Caco-2 (cell line): ENCODE data around the gene DYNLT3. TPM values are rescaled to one million over a fixed set of nuclear protein-coding genes. Genes with fewer than 3 reads are reported as not detected.

Experiments used
- BruUV-seq: library from RNA; stranded (reverse); fragments of 400-500 nt; replicated peaks from 2 replicates; lab custom pipeline; 2021; lab: Mats Ljungman, UMichigan
- CTCF ChIA-PET: fragments of 300-600 bp; sonication (Branson Sonifier 250); formaldehyde crosslinking; loops from one replicate; lab custom pipeline; 2022; ENCODE audit warnings: antibody characterized with exemption; lab: Charles Lee
- POLR2A ChIA-PET: fragments of 300-600 bp; sonication (Branson Sonifier 250); formaldehyde crosslinking; loops from one replicate; lab custom pipeline; 2022; ENCODE audit warnings: antibody characterized with exemption; lab: Charles Lee
- DNase-seq, 2 experiments: peaks; one replicate each; pipeline versions ENCODE4 v3.0.0 to v3.0.0-alpha.2; 2020 to 2022
- H3K27me3 ChIP-seq: replicated peaks from 2 replicates; pipeline ENCODE4 v1.6.0; 2011; ENCODE audit warnings: low read length; ENCODE audit not compliant: control insufficient read depth, insufficient read depth
- H3K36me3 ChIP-seq: 2 replicates; pipeline ENCODE4 v1.5.1; 2011; ENCODE audit warnings: low read length; ENCODE audit not compliant: control insufficient read depth, insufficient read depth
- H3K4me1 ChIP-seq: fragments of 250-450 bp; sonication (Bioruptor Pico); 2 replicates; pipeline ENCODE4 v1.5.1; 2020; ENCODE audit warnings: mild to moderate bottlenecking
- H3K4me3 ChIP-seq: 2 replicates; pipeline ENCODE4 v1.5.1; 2011; ENCODE audit warnings: low read depth, mild to moderate bottlenecking, control low read depth, low read length
- H3K9me3 ChIP-seq: fragments of 250-450 bp; sonication (Bioruptor Pico); 2 replicates; pipeline ENCODE4 v1.5.1; 2020; ENCODE audit warnings: mild to moderate bottlenecking, moderate library complexity
- H3K27ac Mint-ChIP-seq: one replicate; pipeline ENCODE4 v1.8.0; 2022; ENCODE audit warnings: mixed read lengths; ENCODE audit not compliant: unreplicated experiment
- H3K27me3 Mint-ChIP-seq: one replicate; pipeline ENCODE4 v1.8.0; 2022; ENCODE audit warnings: mixed read lengths; ENCODE audit not compliant: insufficient read depth, unreplicated experiment
- H3K36me3 Mint-ChIP-seq: one replicate; pipeline ENCODE4 v1.8.0; 2022; ENCODE audit warnings: mild to moderate bottlenecking, mixed read lengths; ENCODE audit not compliant: insufficient read depth, unreplicated experiment
- H3K4me1 Mint-ChIP-seq: one replicate; pipeline ENCODE4 v1.8.0; 2022; ENCODE audit warnings: low read depth, mixed read lengths; ENCODE audit not compliant: unreplicated experiment
- H3K4me3 Mint-ChIP-seq: one replicate; pipeline ENCODE4 v1.8.0; 2022; ENCODE audit warnings: mild to moderate bottlenecking, moderate library complexity, mixed read lengths; ENCODE audit not compliant: unreplicated experiment
- H3K9me3 Mint-ChIP-seq: one replicate; pipeline ENCODE4 v1.8.0; 2022; ENCODE audit warnings: mixed read lengths; ENCODE audit not compliant: unreplicated experiment
- intact Hi-C: fragments of 100-400 bp; cut with micrococcal nuclease; formaldehyde crosslinking; loops from one replicate; pipeline ENCODE4 v1.10.0; 2022; ENCODE audit not compliant: unreplicated experiment
- total RNA-seq: library from RNA; stranded (reverse); gene quantifications from 2 replicates; pipeline ENCODE4 v1.2.3, GENCODE V29; 2022
- TF ChIP-seq, protein P1 (sequence below), 2 experiments: fragments of 200-600 bp in 1 of 2; IDR thresholded peaks; 1 replicate in 1 of 2; 2 replicates in 1 of 2; pipeline versions ENCODE4 v1.5.1 to v1.8.0; 2011 to 2022; ENCODE audit warnings: antibody characterized with exemption in 1 of 2, control low read depth in 1 of 2, inconsistent platforms in 1 of 2, low read depth in 1 of 2, low read length in 1 of 2, mild to moderate bottlenecking in 1 of 2, moderate library complexity in 1 of 2; ENCODE audit not compliant: insufficient read depth in 1 of 2, severe bottlenecking in 1 of 2, unreplicated experiment in 1 of 2

The DYNLT3 gene
- total RNA-seq, 1 experiment from 2014 or later = 26.9 TPM

GRCh38 chrX:37875675-37876074 is 28.3 kb upstream of the DYNLT3 start:
- H3K9me3 Mint-ChIP-seq = no peaks in the 10 kb centered on the region
- CTCF ChIA-PET = no interaction called here
- Histone ChIP-seq H3K4me1 (no peaks in the 10 kb centered on the region), H3K4me3 (no peak overlapping the region), H3K9me3 (no peaks in the 10 kb centered on the region), H3K27me3 (no peaks in the 10 kb centered on the region), H3K36me3 (no peaks in the 10 kb centered on the region)
- H3K27ac Mint-ChIP-seq = no peak overlapping the region
- intact Hi-C loops = no loop called here
- no peaks in the 10 kb centered on the region for H3K36me3 Mint-ChIP-seq
- H3K4me3 Mint-ChIP-seq = no peak overlapping the region
- no TSS peak for BruUV-seq
- no peaks in the 10 kb centered on the region for H3K4me1 Mint-ChIP-seq
- no peak for DNase-seq
- POLR2A ChIA-PET = no interaction called here
- TF ChIP-seq, protein P1, sequence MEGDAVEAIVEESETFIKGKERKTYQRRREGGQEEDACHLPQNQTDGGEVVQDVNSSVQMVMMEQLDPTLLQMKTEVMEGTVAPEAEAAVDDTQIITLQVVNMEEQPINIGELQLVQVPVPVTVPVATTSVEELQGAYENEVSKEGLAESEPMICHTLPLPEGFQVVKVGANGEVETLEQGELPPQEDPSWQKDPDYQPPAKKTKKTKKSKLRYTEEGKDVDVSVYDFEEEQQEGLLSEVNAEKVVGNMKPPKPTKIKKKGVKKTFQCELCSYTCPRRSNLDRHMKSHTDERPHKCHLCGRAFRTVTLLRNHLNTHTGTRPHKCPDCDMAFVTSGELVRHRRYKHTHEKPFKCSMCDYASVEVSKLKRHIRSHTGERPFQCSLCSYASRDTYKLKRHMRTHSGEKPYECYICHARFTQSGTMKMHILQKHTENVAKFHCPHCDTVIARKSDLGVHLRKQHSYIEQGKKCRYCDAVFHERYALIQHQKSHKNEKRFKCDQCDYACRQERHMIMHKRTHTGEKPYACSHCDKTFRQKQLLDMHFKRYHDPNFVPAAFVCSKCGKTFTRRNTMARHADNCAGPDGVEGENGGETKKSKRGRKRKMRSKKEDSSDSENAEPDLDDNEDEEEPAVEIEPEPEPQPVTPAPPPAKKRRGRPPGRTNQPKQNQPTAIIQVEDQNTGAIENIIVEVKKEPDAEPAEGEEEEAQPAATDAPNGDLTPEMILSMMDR (IDR thresholded peaks at IDR 0.05; ENCODE audit: insufficient read depth in 1 of 2, low read depth in 1 of 2, low read length in 1 of 2, severe bottlenecking in 1 of 2, unreplicated experiment in 1 of 2) = no peak
- no peaks in the 10 kb centered on the region for H3K27me3 Mint-ChIP-seq

DNA sequence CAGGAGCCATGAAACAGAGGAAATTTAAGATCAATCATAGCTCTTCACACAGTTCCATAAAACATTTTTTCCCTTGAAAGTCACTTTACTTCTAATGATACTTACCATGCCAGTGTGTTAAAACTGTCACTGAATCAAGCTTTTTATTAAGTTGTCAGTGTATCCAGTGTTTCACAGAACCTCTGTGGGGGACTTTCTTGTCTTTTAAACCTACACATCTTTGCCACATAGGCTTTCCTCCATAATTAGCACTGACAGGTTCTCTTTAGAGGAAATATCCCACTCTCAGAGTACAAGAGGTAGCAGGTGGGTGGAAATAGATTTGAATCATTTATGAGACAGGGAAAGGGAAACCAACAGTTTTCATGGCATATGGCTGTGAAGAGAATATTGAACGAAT is 25.8 kb upstream of the DYNLT3 start:
- Histone ChIP-seq H3K4me1 (no peaks in the 10 kb centered on the region), H3K36me3 (no peaks in the 10 kb centered on the region), H3K27me3 (no peaks in the 10 kb centered on the region), H3K4me3 (no peak overlapping the region), H3K9me3 (no peaks in the 10 kb centered on the region)
- H3K36me3 Mint-ChIP-seq = no peaks in the 10 kb centered on the region
- POLR2A ChIA-PET = no interaction called here
- H3K27me3 Mint-ChIP-seq = no peaks in the 10 kb centered on the region
- CTCF ChIA-PET = interaction anchor here (0.8 kb wide), 1 partner anchor 33 kb away, joined by 3 read pairs; no protein-coding TSS in a partner anchor
- peaks cover 8% of the 10 kb centered on the region for H3K4me1 Mint-ChIP-seq
- H3K27ac Mint-ChIP-seq = no peak overlapping the region
- no peak overlapping the region for H3K4me3 Mint-ChIP-seq
- peaks cover 15% of the 10 kb centered on the region for H3K9me3 Mint-ChIP-seq
- DNase-seq = no peak
- intact Hi-C loops = no loop called here
- TF ChIP-seq, protein P1 (IDR thresholded peaks at IDR 0.05; ENCODE audit: insufficient read depth in 1 of 2, low read depth in 1 of 2, low read length in 1 of 2, severe bottlenecking in 1 of 2, unreplicated experiment in 1 of 2) = no peak
- no TSS peak for BruUV-seq

- CTCF ChIA-PET = interaction anchor here (0.8 kb wide), 1 partner anchor 34 kb away, joined by 3 read pairs; no protein-coding TSS in a partner anchor
- H3K36me3 Mint-ChIP-seq = no peaks in the 10 kb centered on the region
Measured at GRCh38 chrX:37872303-37872655, 24.9 kb upstream of the DYNLT3 start.

More at GRCh38 chrX:37872303-37872655, 24.9 kb upstream of the DYNLT3 start:
- Mint-ChIP-seq H3K27ac (no peak overlapping the region), H3K27me3 (no peaks in the 10 kb centered on the region), H3K9me3 (peaks cover 17% of the 10 kb centered on the region), H3K4me1 (peaks cover 8% of the 10 kb centered on the region), H3K4me3 (no peak overlapping the region)
- Histone ChIP-seq H3K27me3 (no peaks in the 10 kb centered on the region), H3K9me3 (no peaks in the 10 kb centered on the region), H3K4me1 (no peaks in the 10 kb centered on the region), H3K4me3 (no peak overlapping the region), H3K36me3 (no peaks in the 10 kb centered on the region)
- POLR2A ChIA-PET = no interaction called here
- TF ChIP-seq, protein P1 (IDR thresholded peaks at IDR 0.05; ENCODE audit: insufficient read depth in 1 of 2, low read depth in 1 of 2, low read length in 1 of 2, severe bottlenecking in 1 of 2, unreplicated experiment in 1 of 2) = no peak
- intact Hi-C loops = no loop called here
- DNase-seq = no peak
- no TSS peak for BruUV-seq
